Transverse colon (tissue), 3 donors: ENCODE measurements around the gene MGST2.

Experiments used
- CTCF ChIP-seq, 5 experiments: fragments of 200-600 bp in 3 of 5; fragments of 450-650 bp in 2 of 5; sonication (generic) in 3 of 5; IDR thresholded peaks; 1 replicate in 2 of 5; 2 replicates in 3 of 5; pipeline ENCODE4 v1.5.1; 2016 to 2017; ENCODE audit warnings: antibody characterized with exemption in 5 of 5, inconsistent platforms in 3 of 5, mild to moderate bottlenecking in 2 of 5, moderate library complexity in 1 of 5
- EP300 ChIP-seq: sonication (generic); formaldehyde crosslinking; IDR thresholded peaks from one replicate; pipeline ENCODE4 v1.6.1; 2017; ENCODE audit warnings: antibody characterized with exemption, low read depth

GRCh38 chr4:139672732-139673131, 7.1 kb downstream of the MGST2 start:
- no peak for TF ChIP-seq EP300
- TF ChIP-seq CTCF (IDR thresholded peaks at IDR 0.05): no peak
